ENCODE results near the gene PRR5L.
A peak's percentile ranks its signal among the peaks of the same experiment; 100 is the strongest.

PRR5L gene

DNA sequence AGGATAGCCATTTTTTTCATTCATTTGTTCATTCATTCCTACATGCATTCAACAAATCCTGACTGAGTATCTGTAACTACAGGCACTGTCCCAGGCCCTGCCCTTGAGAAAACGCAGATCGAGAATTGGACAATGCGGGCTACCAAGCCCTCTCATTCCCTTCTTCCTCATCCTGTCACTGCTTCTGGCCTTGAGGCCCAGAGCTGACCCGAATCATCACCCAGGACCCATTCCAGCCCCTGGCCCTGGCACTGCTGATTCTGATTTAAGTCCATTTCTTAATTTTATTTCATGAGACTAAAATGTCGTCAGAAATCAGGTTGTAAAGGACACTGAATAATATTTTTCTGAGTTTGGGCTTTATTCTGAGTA, 31.1 kb upstream of the PRR5L start:
- DNase-seq: no peak
- H3K9me3 Mint-ChIP-seq: no peaks in the 10 kb centered on the region
- TF ChIP-seq, protein P1, sequence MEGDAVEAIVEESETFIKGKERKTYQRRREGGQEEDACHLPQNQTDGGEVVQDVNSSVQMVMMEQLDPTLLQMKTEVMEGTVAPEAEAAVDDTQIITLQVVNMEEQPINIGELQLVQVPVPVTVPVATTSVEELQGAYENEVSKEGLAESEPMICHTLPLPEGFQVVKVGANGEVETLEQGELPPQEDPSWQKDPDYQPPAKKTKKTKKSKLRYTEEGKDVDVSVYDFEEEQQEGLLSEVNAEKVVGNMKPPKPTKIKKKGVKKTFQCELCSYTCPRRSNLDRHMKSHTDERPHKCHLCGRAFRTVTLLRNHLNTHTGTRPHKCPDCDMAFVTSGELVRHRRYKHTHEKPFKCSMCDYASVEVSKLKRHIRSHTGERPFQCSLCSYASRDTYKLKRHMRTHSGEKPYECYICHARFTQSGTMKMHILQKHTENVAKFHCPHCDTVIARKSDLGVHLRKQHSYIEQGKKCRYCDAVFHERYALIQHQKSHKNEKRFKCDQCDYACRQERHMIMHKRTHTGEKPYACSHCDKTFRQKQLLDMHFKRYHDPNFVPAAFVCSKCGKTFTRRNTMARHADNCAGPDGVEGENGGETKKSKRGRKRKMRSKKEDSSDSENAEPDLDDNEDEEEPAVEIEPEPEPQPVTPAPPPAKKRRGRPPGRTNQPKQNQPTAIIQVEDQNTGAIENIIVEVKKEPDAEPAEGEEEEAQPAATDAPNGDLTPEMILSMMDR (IDR thresholded peaks at IDR 0.05): no peak
- H3K4me1 Mint-ChIP-seq: peaks cover 26% of the 10 kb centered on the region
- no peak overlapping the region for H3K4me3 Mint-ChIP-seq
- no peak overlapping the region for H3K27ac Mint-ChIP-seq
- no peaks in the 10 kb centered on the region for H3K36me3 Mint-ChIP-seq (ENCODE audit: low read depth)
- peaks cover 19% of the 10 kb centered on the region for H3K27me3 Mint-ChIP-seq (ENCODE audit: low read depth, poor library complexity)

DNA sequence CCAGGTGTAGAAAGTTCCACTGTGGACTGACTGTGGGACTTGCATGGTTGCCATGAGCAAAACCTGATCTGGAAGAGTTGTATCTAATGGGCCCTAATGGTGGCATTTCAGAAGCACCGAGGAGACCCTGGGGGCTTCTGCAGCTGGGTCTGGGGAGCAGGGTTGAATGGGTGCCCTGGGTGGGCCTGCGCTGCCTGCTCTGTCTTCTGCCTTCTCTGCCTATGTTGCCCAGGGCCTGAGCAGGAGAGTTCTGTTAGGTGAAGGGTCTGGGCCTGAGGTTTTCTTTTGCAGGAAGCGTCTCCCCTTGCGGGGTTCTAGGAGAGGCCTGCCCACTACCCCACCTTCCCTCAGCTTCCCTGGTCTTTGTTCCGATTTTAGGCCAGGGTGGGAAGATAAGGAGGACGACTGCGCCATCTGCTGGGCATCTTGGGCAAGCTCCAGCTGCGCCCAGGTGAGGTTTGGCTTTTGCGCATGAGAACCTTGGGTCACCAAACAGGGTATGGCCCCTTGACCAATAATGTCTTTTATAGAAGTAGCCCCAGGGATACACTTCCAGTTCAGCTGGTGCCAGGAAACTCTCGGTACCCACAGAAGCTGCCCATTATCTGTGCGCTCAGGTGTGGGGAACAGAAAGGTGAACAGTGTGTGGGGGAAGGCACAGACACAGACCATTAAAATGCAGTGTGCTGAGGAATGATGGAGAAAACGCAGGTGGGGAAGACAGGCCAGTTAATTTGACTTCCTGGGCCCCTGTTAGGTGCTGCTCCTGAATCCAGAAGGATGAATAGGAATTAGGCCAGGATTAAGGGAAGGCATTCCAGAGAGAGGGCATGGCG, 30.1 kb upstream of the PRR5L start:
- H3K27ac Mint-ChIP-seq: no peak overlapping the region
- H3K4me3 Mint-ChIP-seq: no peak overlapping the region
- peak; percentile 77 for DNase-seq
- TF ChIP-seq, protein P1 (IDR thresholded peaks at IDR 0.05): peak; percentile 83
- H3K4me1 Mint-ChIP-seq: peaks cover 29% of the 10 kb centered on the region
- no peaks in the 10 kb centered on the region for H3K9me3 Mint-ChIP-seq
- H3K27me3 Mint-ChIP-seq (ENCODE audit: low read depth, poor library complexity): peaks cover 19% of the 10 kb centered on the region
- H3K36me3 Mint-ChIP-seq (ENCODE audit: low read depth): peaks cover 9% of the 10 kb centered on the region

DNA sequence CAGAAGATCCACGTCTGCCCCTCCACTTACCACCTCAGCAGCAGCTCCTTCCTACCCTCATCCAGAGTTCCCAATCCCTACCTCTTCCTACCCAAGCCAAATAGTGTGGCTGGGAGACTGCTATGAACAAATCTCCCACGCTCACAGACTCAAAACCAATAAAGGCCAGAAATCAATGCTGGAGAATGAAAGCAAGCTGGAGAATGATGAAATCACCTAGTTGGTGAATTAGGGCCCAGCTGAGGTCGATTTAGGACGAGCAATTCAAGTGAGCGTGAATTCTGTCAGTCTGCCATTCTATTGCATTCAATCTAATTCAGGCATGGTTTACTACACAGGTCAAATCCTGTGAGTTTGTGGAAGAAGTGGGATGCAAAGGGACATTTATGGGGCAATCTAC, 29.3 kb upstream of the PRR5L start:
- no peak for DNase-seq
- TF ChIP-seq, protein P1 (IDR thresholded peaks at IDR 0.05): no peak
- H3K4me3 Mint-ChIP-seq: no peak overlapping the region
- H3K4me1 Mint-ChIP-seq: peaks cover 28% of the 10 kb centered on the region
- H3K27me3 Mint-ChIP-seq (ENCODE audit: low read depth, poor library complexity): peaks cover 19% of the 10 kb centered on the region
- no peaks in the 10 kb centered on the region for H3K9me3 Mint-ChIP-seq
- H3K27ac Mint-ChIP-seq: peak overlapping the region; percentile 52
- peaks cover 17% of the 10 kb centered on the region for H3K36me3 Mint-ChIP-seq (ENCODE audit: low read depth)

DNA sequence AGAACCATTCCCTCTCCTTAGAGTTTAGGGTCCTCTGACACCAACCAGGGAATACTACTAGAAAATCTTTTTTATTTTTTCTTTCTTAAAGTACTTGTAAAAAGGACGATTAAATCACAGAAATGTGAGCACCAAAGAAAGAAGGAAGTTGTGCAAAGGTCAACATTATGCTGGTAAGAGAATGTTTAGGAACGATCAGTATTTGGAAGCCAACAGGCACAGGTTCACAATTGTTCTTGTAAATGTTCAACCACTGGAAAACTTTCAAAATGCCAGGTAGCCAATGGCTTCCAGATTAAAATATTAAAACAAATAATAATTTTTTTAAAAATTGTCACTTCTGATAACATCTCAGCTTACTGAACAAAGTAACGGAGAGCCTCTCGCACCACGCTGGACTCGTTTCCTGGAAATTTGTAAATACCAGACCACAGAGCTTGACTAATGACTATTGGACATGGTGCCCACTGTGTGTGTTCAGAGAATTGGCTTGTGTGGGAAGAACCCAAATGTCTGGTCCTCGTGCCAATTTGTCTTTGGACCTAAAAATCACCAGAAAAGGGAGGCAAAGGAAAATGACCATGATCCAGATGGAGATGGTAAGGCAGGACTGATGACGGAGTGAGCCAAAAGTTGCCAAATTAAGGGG, 27.6 kb upstream of the PRR5L start:
- peaks cover 19% of the 10 kb centered on the region for H3K27me3 Mint-ChIP-seq (ENCODE audit: low read depth, poor library complexity)
- TF ChIP-seq, protein P1 (IDR thresholded peaks at IDR 0.05): no peak
- H3K36me3 Mint-ChIP-seq (ENCODE audit: low read depth): peaks cover 34% of the 10 kb centered on the region
- H3K4me1 Mint-ChIP-seq: peaks cover 21% of the 10 kb centered on the region
- no peak for DNase-seq
- no peak overlapping the region for H3K4me3 Mint-ChIP-seq
- no peak overlapping the region for H3K27ac Mint-ChIP-seq
- H3K9me3 Mint-ChIP-seq: peaks cover 5% of the 10 kb centered on the region

DNA sequence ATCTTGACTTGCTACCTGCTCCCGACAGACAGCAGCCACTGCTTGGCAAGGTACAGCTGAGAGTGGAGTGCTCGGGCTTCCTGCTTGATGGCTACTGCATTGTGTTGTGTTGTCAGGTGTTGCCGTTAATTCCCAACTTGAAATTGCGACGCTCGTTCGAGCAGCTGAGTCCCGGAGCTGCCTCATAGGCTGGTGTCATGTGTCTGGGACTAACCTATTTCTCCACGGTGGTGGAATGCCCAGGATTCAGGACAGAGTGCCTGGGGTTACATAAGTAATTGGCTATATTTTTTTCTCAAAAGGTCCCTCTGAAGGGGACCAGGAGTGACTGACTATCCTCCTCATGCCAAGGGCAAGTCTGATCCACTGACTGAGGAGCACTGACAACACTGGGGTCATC, 25.4 kb upstream of the PRR5L start:
- Mint-ChIP-seq H3K4me3 (no peak overlapping the region), H3K27ac (no peak overlapping the region), H3K9me3 (peaks cover 5% of the 10 kb centered on the region), H3K27me3 (ENCODE audit: low read depth, poor library complexity) (peaks cover 10% of the 10 kb centered on the region), H3K4me1 (peaks cover 14% of the 10 kb centered on the region), H3K36me3 (ENCODE audit: low read depth) (peaks cover 41% of the 10 kb centered on the region)
- TF ChIP-seq, protein P1 (IDR thresholded peaks at IDR 0.05): no peak
- no peak for DNase-seq
